DMS 273 (cell line): Measurements from ENCODE around the gene DAPP1.
"Not testable (repeated sequence)": the region's sequence is repeated elsewhere in the genome, so short reads cannot be mapped to it uniquely, and the experiment has no call there.

Experiments used
- DNase-seq: peaks from one replicate; lab custom pipeline; 2025; ENCODE audit not compliant: unreplicated experiment; lab: John Stamatoyannopoulos, UW

Gene DAPP1

GRCh38 chr4:99824070-99824599, 7.5 kb downstream of the DAPP1 start:
- DNase-seq: no peak

GRCh38 chr4:99825272-99825671, 8.6 kb downstream of the DAPP1 start:
- no peak for DNase-seq

GRCh38 chr4:99826016-99826415, 9.4 kb downstream of the DAPP1 start:
- no peak for DNase-seq

GRCh38 chr4:99827454-99827853, 10.8 kb downstream of the DAPP1 start:
- no peak for DNase-seq

- no peak for DNase-seq
Observed at GRCh38 chr4:99827857-99828256, 11.2 kb downstream of the DAPP1 start.

- no peak for DNase-seq
Observed at GRCh38 chr4:99828477-99828876, 11.8 kb downstream of the DAPP1 start.

- DNase-seq: not testable (repeated sequence)
Observed at GRCh38 chr4:99830051-99830450, 13.4 kb downstream of the DAPP1 start.

GRCh38 chr4:99832321-99832720, 15.7 kb downstream of the DAPP1 start:
- DNase-seq: no peak

- no peak for DNase-seq
Observed at GRCh38 chr4:99832758-99833157, 16.1 kb downstream of the DAPP1 start.

- no peak for DNase-seq
Observed at GRCh38 chr4:99833756-99834155, 17.1 kb downstream of the DAPP1 start.

- DNase-seq: no peak
Observed at GRCh38 chr4:99834569-99834968, 17.9 kb downstream of the DAPP1 start.

GRCh38 chr4:99835942-99836341, 19.3 kb downstream of the DAPP1 start:
- no peak for DNase-seq

GRCh38 chr4:99838927-99839326, 22.3 kb downstream of the DAPP1 start:
- DNase-seq: no peak

- DNase-seq: no peak
Observed at GRCh38 chr4:99841129-99841528, 24.5 kb downstream of the DAPP1 start.

- no peak for DNase-seq
Observed at GRCh38 chr4:99843413-99843812, 26.8 kb downstream of the DAPP1 start.

- DNase-seq: no peak
Observed at GRCh38 chr4:99844048-99844447, 27.4 kb downstream of the DAPP1 start.

GRCh38 chr4:99845179-99845578, 28.6 kb downstream of the DAPP1 start:
- no peak for DNase-seq

- no peak for DNase-seq
Observed at GRCh38 chr4:99845708-99846469, 29.3 kb downstream of the DAPP1 start.

- no peak for DNase-seq
Observed at GRCh38 chr4:99846891-99847290, 30.3 kb downstream of the DAPP1 start.

- no peak for DNase-seq
Observed at GRCh38 chr4:99847362-99847976, 30.8 kb downstream of the DAPP1 start.

GRCh38 chr4:99848591-99849001, 32.0 kb downstream of the DAPP1 start:
- DNase-seq: no peak

- no peak for DNase-seq
Observed at GRCh38 chr4:99852199-99852749, 35.6 kb downstream of the DAPP1 start.
